Measurements from ENCODE around the gene EXOSC10.

The EXOSC10 gene

GRCh38 chr1:11059968-11060830 is 39.5 kb downstream of the EXOSC10 start, which contains the start of gene SRM (continued):
- TF ChIP-seq, protein P1, sequence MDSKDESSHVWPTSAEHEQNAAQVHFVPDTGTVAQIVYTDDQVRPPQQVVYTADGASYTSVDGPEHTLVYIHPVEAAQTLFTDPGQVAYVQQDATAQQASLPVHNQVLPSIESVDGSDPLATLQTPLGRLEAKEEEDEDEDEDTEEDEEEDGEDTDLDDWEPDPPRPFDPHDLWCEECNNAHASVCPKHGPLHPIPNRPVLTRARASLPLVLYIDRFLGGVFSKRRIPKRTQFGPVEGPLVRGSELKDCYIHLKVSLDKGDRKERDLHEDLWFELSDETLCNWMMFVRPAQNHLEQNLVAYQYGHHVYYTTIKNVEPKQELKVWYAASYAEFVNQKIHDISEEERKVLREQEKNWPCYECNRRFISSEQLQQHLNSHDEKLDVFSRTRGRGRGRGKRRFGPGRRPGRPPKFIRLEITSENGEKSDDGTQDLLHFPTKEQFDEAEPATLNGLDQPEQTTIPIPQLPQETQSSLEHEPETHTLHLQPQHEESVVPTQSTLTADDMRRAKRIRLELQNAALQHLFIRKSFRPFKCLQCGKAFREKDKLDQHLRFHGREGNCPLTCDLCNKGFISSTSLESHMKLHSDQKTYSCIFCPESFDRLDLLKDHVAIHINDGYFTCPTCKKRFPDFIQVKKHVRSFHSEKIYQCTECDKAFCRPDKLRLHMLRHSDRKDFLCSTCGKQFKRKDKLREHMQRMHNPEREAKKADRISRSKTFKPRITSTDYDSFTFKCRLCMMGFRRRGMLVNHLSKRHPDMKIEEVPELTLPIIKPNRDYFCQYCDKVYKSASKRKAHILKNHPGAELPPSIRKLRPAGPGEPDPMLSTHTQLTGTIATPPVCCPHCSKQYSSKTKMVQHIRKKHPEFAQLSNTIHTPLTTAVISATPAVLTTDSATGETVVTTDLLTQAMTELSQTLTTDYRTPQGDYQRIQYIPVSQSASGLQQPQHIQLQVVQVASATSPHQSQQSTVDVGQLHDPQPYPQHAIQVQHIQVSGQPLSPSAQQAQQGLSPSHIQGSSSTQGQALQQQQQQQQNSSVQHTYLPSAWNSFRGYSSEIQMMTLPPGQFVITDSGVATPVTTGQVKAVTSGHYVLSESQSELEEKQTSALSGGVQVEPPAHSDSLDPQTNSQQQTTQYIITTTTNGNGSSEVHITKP (tag by site-specific recombination; IDR thresholded peaks at IDR 0.05): peak; percentile 50; the same call in 1 of the 2 replicates
- peak; percentile 59 for TF ChIP-seq ZBTB8A (tag by site-specific recombination; IDR thresholded peaks at IDR 0.05)

- peak overlapping the region; percentile 94 for H3K27ac ChIP-seq (ENCODE audit: extremely low read depth, low read depth, low read length)
- ChIA-PET POLR2A (interaction anchor here (0.6 to 2.6 kb wide), 4 partner anchors 8 to 40 kb away, joined by 3 to 12 read pairs (median 6); partner anchors contain the start of gene EXOSC10), CTCF (interaction anchor here (0.6 to 5.0 kb wide), 2 partner anchors 22 to 75 kb away, joined by 3 to 43 read pairs; no protein-coding TSS in a partner anchor)
- peak overlapping the region; percentile 87 for H3K4me3 ChIP-seq (ENCODE audit: low read depth, low read length)
- no peaks in the 10 kb centered on the region for H3K4me1 ChIP-seq (ENCODE audit: control insufficient read depth, insufficient read depth, low read length)
- no peaks in the 10 kb centered on the region for H3K9me3 ChIP-seq (ENCODE audit: control insufficient read depth, insufficient read depth, low read depth, low read length)
- H3K36me3 ChIP-seq (ENCODE audit: control insufficient read depth in 2 of 2, insufficient read depth in 1 of 2, low read length in 2 of 2): peaks cover 22 to 62% of the 10 kb centered on the region in 2 experiments; a peak in 2 of 3 replicates
- TF ChIP-seq ZNF341 (tag by site-specific recombination; IDR thresholded peaks at IDR 0.05; ENCODE audit: low read depth) (no peak; the same call in 1 of the 2 replicates), KLF16 (tag by site-specific recombination; IDR thresholded peaks at IDR 0.05) (no peak), ZNF157 (tag by site-specific recombination; IDR thresholded peaks at IDR 0.05) (no peak), ZNF354C (tag by site-specific recombination; IDR thresholded peaks at IDR 0.05; ENCODE audit: borderline replicate concordance, low read depth) (no peak), ZNF248 (tag by site-specific recombination; IDR thresholded peaks at IDR 0.05) (no peak), ZNF280D (tag by site-specific recombination; IDR thresholded peaks at IDR 0.05) (no peak), GLI2 (tag by site-specific recombination; IDR thresholded peaks at IDR 0.05; ENCODE audit: borderline replicate concordance, low read depth) (no peak), ZNF133 (tag by site-specific recombination; IDR thresholded peaks at IDR 0.05) (no peak), BCL6B (tag by site-specific recombination; IDR thresholded peaks at IDR 0.05) (no peak), KLF1 (tag by site-specific recombination; IDR thresholded peaks at IDR 0.05) (no peak), ZNF155 (tag by site-specific recombination; IDR thresholded peaks at IDR 0.05) (no peak), ZNF561 (tag by site-specific recombination; IDR thresholded peaks at IDR 0.05; ENCODE audit: borderline replicate concordance) (no peak), ZIC2 (tag by site-specific recombination; IDR thresholded peaks at IDR 0.05) (no peak; the same call in 1 of the 2 replicates), ZNF211 (tag by site-specific recombination; IDR thresholded peaks at IDR 0.05; ENCODE audit: low read depth) (no peak), INSM2 (tag by site-specific recombination; IDR thresholded peaks at IDR 0.05) (no peak), EGR2 (tag by site-specific recombination; IDR thresholded peaks at IDR 0.05; ENCODE audit: low read depth) (no peak), ZNF560 (tag by site-specific recombination; IDR thresholded peaks at IDR 0.05; ENCODE audit: borderline replicate concordance) (no peak), MEIS1 (CRISPR knock-in tag; IDR thresholded peaks at IDR 0.05; ENCODE audit: borderline replicate concordance) (no peak), ZEB2 (tag by site-specific recombination; IDR thresholded peaks at IDR 0.05) (no peak), TRIM28 (IDR thresholded peaks at IDR 0.05; ENCODE audit: borderline replicate concordance, low read length) (no peak), ZNF501 (tag by site-specific recombination; IDR thresholded peaks at IDR 0.05) (no peak), ZNF701 (tag by site-specific recombination; IDR thresholded peaks at IDR 0.05) (no peak)
Measured at GRCh38 chr1:11059155-11059967, 40.3 kb downstream of the EXOSC10 start.

Data from HEK293 (cell line).